D721Med (cell line): Measurements from ENCODE around the gene SPG7.
A peak's percentile ranks its signal among the peaks of the same experiment; 100 is the strongest.

Experiments used
- DNase-seq: peaks from one replicate; pipeline ENCODE4 v3.0.0; 2011; ENCODE audit warnings: low spot score; ENCODE audit not compliant: insufficient read length
- FAIRE-seq: peaks from 2 replicates; lab custom pipeline; 2011; peaks lifted over from hg19 to GRCh38; lab: Jason Lieb, UNC
- CTCF ChIP-seq: IDR thresholded peaks from 2 replicates; pipeline ENCODE4 v1.5.1; 2012; ENCODE audit warnings: mild to moderate bottlenecking, control low read depth; ENCODE audit not compliant: insufficient read depth; ENCODE audit errors: missing control alignments

The SPG7 gene

GRCh38 chr16:89599451-89599858, 91.3 kb downstream of the SPG7 start:
- DNase-seq (no peak), FAIRE-seq (no peak)

GRCh38 chr16:89599902-89600301, 91.7 kb downstream of the SPG7 start:
- TF ChIP-seq CTCF, result no peak
- DNase-seq, result no peak
- no peak for FAIRE-seq

More at GRCh38 chr16:89599451-89599858, 91.3 kb downstream of the SPG7 start:
- peak; percentile 31 for TF ChIP-seq CTCF

GRCh38 chr16:89600427-89600826, 92.2 kb downstream of the SPG7 start:
- FAIRE-seq (no peak), DNase-seq (no peak)
- no peak for TF ChIP-seq CTCF

- DNase-seq (no peak), FAIRE-seq (no peak)
- no peak for TF ChIP-seq CTCF
These were observed 92.8 kb downstream of the SPG7 start for GRCh38 chr16:89600956-89601355.

GRCh38 chr16:89601906-89602272, 93.7 kb downstream of the SPG7 start:
- DNase-seq (no peak), FAIRE-seq (no peak)
- no peak for TF ChIP-seq CTCF

- TF ChIP-seq CTCF, result no peak
- DNase-seq (no peak), FAIRE-seq (no peak)
These were observed 94.2 kb downstream of the SPG7 start for GRCh38 chr16:89602273-89602951.

- FAIRE-seq (no peak), DNase-seq (no peak)
- TF ChIP-seq CTCF, result no peak
These were observed 94.9 kb downstream of the SPG7 start for GRCh38 chr16:89602952-89603590.
